C4-2B (cell line): ENCODE measurements around the gene TEAD4.

Experiments
- H3K27ac ChIP-seq: fragments of 450-650 bp; 2 replicates; pipeline ENCODE4 v1.5.1; 2017
- CTCF ChIP-seq: fragments of 450-650 bp; conservative IDR thresholded peaks from 2 replicates; pipeline ENCODE4 v1.5.1; 2017; ENCODE audit warnings: mild to moderate bottlenecking
- ZFX ChIP-seq: fragments of 450-650 bp; IDR thresholded peaks from 2 replicates; pipeline ENCODE4 v1.6.1; 2017

TEAD4 gene

GRCh38 chr12:2984698-2985097 is 25.5 kb downstream of the TEAD4 start:
- no peak overlapping the region for H3K27ac ChIP-seq
- no peak for TF ChIP-seq CTCF

DNA sequence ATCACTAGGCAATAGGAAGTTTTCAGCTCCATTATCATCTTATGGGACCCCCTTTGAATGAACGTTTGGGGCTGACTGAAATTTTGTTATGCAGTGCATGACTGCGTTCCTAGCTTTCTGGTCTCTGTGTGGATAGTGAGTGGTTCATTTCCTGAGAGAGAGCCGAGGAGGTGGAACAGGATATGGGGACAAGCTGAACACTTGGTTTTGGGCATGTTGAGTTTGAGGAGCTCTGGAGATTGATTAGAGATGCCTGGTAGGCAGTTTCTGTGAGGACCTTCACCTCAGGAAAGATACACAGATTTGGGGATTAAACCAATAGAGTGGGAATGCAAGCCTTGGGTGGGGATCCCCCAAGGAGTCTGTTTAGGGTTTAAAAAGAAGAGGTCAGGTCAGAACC is 27.7 kb downstream of the TEAD4 start:
- H3K27ac ChIP-seq = no peak overlapping the region
- TF ChIP-seq ZFX = no peak
- no peak for TF ChIP-seq CTCF

DNA sequence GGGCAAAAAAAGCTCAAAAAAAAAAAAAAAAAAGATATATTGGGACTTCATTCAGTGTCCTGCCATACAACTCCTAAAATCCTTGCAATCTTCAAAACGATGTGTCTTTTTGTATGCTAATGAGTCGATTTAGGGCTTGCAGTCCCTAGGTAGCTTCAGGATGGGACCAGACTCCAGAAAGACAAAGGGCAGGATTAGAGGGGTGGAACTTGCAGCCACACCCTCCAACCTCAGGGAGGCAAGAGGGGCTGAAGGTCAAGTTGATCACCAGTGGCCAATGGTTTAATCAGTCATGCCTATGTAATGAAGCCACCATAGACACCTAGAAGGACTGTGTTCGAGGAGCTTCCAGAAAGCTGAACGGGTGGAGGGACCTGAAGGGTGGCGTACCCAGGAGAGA is 29.3 kb downstream of the TEAD4 start:
- no peak for TF ChIP-seq ZFX
- no peak for TF ChIP-seq CTCF
- H3K27ac ChIP-seq = no peak overlapping the region

DNA sequence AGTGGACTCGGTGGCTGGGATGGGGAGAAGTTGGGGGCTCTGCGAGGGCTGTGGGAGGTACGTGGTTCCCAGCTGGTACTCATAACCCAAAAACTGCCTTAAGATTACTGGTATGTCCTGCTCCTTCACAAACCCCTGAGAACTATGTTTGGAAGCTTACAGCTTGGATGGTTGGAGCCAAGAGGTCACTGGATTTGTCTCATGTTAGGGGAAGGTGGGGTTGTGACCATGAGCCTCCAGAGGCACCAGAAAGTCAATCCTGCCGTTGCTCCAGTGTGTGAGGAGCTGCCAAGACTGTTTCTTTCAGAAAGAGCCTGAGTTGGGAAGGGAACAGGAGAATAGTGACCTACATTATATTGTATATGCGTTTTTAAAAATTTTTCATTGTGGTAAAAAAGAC is 33.5 kb downstream of the TEAD4 start:
- TF ChIP-seq ZFX = no peak
- TF ChIP-seq CTCF = no peak
- H3K27ac ChIP-seq = no peak overlapping the region

DNA sequence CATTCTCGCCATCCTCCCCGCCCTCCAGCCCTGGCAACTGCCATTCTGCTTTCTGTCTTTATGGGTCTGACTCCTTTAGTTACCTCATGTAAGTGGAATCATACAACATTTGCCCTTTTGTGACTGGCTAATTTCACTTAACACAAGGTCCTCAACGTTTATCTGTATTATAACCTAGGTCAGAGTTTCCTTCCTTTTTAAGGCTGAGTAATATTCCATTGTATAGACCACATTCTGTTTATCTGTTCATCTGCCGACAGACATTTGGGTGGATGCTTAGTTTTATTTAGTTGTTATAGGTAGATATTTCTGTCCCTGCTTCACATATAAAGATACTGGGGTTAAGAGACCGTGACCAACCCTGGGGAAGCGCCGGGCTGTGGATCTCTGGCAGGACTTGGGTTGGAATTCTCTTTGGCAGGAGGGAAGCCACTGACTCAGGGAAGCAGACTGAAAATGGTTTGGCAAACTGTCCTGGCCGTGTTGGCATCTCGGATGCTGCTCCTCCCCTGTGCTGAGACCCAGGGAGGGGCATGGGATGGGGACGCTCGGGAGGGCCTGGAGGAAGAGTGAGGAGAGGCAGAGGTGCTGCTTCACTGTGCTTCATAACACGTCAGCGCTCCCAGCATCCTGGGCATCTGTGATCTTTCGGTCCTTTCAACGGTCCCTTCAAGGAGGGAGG is 38.9 kb downstream of the TEAD4 start:
- TF ChIP-seq CTCF (no peak), ZFX (no peak)
- H3K27ac ChIP-seq = no peak overlapping the region

DNA sequence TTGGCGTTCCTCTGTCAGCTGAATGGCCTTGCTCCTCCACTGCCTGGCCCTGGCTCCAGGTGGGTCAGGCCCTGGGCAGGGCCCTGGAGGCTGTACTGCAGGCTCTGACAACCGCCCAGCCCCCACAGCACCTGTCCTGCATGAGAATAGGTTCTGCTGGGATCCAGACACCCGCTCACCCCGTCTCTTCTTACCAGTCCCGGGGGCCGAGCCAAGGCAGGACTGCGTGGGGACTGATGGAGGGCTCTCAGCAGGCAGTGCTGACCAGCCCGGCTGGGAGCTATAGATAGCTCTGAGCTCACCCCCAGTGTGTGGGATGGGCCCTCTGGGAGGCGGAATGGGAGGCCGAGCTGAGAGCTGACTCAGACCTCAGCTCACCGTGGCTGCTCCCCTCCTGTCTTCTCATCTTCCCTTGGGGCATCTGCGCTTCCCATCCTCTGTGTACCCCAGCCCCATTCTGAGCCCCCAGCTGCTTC is 39.6 kb downstream of the TEAD4 start:
- H3K27ac ChIP-seq = no peak overlapping the region
- TF ChIP-seq ZFX (no peak), CTCF (no peak)

DNA sequence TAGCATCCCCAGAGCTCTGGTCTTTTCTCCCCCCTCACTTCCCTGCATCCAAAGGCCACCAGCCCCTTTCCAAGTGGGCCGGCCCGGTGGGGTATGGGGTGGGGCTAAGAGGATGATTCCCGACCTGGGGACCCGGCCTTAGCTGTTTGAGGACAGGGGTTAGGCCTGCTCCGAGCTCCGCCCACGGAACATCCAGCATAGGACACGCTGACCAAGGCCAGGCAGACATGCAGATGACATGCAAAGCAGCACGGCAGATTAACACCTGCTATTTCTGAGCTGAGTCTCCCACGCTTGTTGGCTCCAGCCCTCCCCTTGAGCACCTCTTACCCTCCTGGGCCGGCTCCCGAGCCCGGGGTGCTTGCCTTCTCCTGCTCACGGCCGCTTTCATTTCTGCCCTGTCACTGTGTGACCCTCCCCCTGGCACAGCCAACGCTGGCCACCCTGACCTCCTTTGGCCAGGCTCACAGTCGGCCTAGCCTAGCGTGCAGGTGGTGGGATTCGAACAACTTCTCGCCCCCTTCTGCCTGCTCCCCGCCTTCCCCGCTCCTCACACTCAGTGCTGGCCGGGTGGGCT is 40.2 kb downstream of the TEAD4 start:
- TF ChIP-seq CTCF (no peak), ZFX (no peak)
- H3K27ac ChIP-seq = no peak overlapping the region
